Measurements from ENCODE around the gene NHSL2. TPM values are rescaled to one million over a fixed set of nuclear protein-coding genes. Genes with fewer than 3 reads are reported as not detected.

The NHSL2 gene
- total and polyA plus RNA-seq, 7 experiments from 2014 or later: 0.18 to 17.0 (median 0.54) TPM

DNA sequence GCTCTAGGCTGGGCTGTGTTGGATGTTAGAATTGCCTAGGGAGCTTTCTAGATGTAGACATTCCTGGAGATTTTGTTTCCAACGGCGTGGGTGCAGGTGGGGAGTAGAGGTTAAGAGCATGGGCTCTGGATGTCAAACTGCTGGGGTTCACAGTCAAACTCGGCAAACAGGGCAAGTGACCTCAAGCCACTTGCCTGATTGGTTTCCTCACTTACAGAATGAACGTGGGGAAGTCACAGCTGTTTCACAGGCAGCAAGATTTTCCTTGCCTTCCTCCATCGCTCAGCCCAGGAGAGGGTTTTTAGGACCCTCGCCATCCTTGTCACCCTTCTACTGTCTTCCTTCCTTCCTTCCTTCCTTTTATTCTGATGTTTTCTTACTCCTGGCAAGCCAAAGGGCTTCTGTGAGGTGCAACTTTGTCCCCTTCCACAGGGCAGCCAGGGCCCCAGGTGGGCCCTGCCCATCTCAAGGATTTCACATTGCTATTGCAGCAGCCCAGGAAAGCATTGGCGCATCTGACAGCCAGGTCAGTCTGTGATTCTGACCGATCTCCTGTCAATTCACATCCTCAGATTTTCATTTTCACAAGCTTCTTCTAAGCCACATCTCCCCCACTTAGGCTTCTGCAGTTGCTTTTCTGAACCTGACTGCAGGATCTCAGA, 214.0 kb downstream of the NHSL2 start:
- DNase-seq (no peak), ATAC-seq (no peak)
- Histone ChIP-seq H3K9me3 (ENCODE audit: control insufficient read depth in 2 of 3, low read length in 3 of 3) (no peaks in the 10 kb centered on the region), H3K4me3 (ENCODE audit: low read length) (no peak overlapping the region), H3K36me3 (ENCODE audit: control insufficient read depth in 2 of 3, insufficient read depth in 3 of 3, low read length in 3 of 3) (no peaks in the 10 kb centered on the region), H3K4me1 (ENCODE audit: control insufficient read depth in 2 of 2, insufficient read depth in 2 of 2, low read length in 2 of 2) (peaks cover 0 to 55% of the 10 kb centered on the region in 2 donors), H3K27me3 (ENCODE audit: control insufficient read depth in 2 of 2, insufficient read depth in 2 of 2, low read length in 2 of 2) (no peaks in the 10 kb centered on the region), H3K27ac (ENCODE audit: low read depth, low read length) (no peak overlapping the region)
- peaks cover 0 to 7% (median 0%) of the 10 kb centered on the region in 5 donors for H3K36me3 Mint-ChIP-seq
- no peak overlapping the region for H3K4me3 Mint-ChIP-seq
- peaks cover 0 to 57% (median 7%) of the 10 kb centered on the region in 5 donors for H3K27me3 Mint-ChIP-seq
- H3K9me3 Mint-ChIP-seq: peaks cover 0 to 1% (median 0%) of the 10 kb centered on the region in 11 donors
- peaks cover 0 to 46% (median 12%) of the 10 kb centered on the region in 7 donors for H3K4me1 Mint-ChIP-seq
- intact Hi-C loops (cut with micrococcal nuclease): loop anchor here (5.0 to 10.0 kb wide), 3 partner anchors 50 to 150 kb away; partner anchors contain the start of genes PIN4 (in 1 of the 2) and RPS4X (in 1 of the 2)
- POLR2A ChIA-PET: no interaction called here
- peak overlapping the region in 1 of 9 donors; percentile 37 for H3K27ac Mint-ChIP-seq
- CTCF ChIA-PET: interaction anchor here (0.6 to 2.8 kb wide), 4 partner anchors 103 to 133 kb away, joined by 3 to 13 read pairs (median 6); no protein-coding TSS in a partner anchor

DNA sequence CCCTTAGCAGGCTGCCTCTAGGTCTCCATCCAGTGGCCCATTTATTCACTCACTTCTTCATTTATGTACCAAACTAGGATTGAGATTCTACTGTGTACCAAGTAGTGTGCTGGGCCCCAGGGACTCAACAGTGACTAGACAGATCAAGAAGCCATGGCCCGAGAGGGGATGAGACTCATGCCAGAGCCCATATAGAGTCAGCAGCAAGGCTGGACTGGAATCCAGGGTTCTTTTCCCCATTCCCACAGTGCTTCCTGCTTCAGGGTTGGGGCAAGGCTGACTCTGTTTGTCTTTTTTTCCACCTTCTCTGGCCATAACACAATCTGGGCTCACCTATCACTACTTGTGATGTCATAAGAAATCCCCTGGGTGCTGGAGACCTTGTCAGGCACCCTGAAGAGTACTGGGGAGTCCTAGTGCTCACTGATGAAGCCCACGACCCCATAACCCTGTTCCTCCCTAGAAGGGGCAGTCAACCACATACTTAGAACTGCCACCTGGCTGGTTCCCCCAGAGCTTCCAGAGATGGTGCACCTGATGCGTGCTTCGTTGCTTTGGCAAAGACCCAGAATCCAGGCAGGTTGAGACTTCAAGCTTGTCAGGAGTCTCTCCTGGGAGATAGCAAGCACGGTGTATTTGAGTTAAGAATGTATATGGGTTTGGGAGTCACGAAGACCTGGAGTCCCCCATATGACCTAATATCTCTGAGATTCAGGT, 214.8 kb downstream of the NHSL2 start:
- CTCF ChIA-PET: interaction anchor here (0.9 to 2.8 kb wide), 7 partner anchors 29 to 127 kb away, joined by 3 to 24 read pairs (median 7); no protein-coding TSS in a partner anchor
- DNase-seq (no peak), ATAC-seq (no peak)
- Histone ChIP-seq H3K4me1 (ENCODE audit: control insufficient read depth in 2 of 2, insufficient read depth in 2 of 2, low read length in 2 of 2) (peaks cover 0 to 50% of the 10 kb centered on the region in 2 donors), H3K27me3 (ENCODE audit: control insufficient read depth in 2 of 2, insufficient read depth in 2 of 2, low read length in 2 of 2) (no peaks in the 10 kb centered on the region), H3K4me3 (ENCODE audit: low read length) (no peak overlapping the region), H3K9me3 (ENCODE audit: control insufficient read depth in 2 of 3, low read length in 3 of 3) (no peaks in the 10 kb centered on the region), H3K36me3 (ENCODE audit: control insufficient read depth in 2 of 3, insufficient read depth in 3 of 3, low read length in 3 of 3) (no peaks in the 10 kb centered on the region), H3K27ac (ENCODE audit: low read depth, low read length) (no peak overlapping the region)
- H3K36me3 Mint-ChIP-seq: peaks cover 0 to 7% (median 0%) of the 10 kb centered on the region in 5 donors
- POLR2A ChIA-PET: no interaction called here
- peaks cover 0 to 1% (median 0%) of the 10 kb centered on the region in 11 donors for H3K9me3 Mint-ChIP-seq
- H3K4me3 Mint-ChIP-seq: no peak overlapping the region
- intact Hi-C loops (cut with micrococcal nuclease): loop anchor here (1.0 to 10.0 kb wide), 9 partner anchors 20 to 149 kb away; partner anchors contain the start of genes PIN4 (in 1 of the 2) and RPS4X (in 1 of the 2)
- peak overlapping the region in 2 of 9 donors; percentile 37 to 38 for H3K27ac Mint-ChIP-seq
- H3K27me3 Mint-ChIP-seq: peaks cover 0 to 57% (median 7%) of the 10 kb centered on the region in 5 donors
- peaks cover 0 to 46% (median 12%) of the 10 kb centered on the region in 7 donors for H3K4me1 Mint-ChIP-seq

DNA sequence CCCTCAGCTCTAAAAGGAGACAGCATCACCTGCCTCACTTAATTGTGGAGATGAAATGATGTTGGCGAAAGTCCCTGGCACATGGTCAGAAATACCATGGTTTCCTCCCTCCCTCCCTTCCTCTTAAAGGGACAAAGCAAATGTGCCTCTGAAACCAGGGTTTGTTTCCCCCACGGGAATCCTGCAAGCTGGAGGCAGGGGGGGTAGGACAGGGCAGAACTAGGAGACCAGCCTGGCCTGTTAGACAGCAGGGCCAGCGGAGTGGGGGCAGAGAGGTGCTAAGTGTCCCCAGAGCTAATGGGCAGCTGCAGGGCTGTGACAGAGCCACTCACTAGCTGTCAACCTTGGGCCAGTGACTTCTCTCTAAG, 215.4 kb downstream of the NHSL2 start:
- DNase-seq (no peak), ATAC-seq (no peak)
- no peaks in the 10 kb centered on the region for H3K36me3 ChIP-seq (ENCODE audit: control insufficient read depth in 2 of 3, insufficient read depth in 3 of 3, low read length in 3 of 3)
- H3K27me3 Mint-ChIP-seq: peaks cover 0 to 59% (median 7%) of the 10 kb centered on the region in 5 donors
- H3K27me3 ChIP-seq (ENCODE audit: control insufficient read depth in 2 of 2, insufficient read depth in 2 of 2, low read length in 2 of 2): no peaks in the 10 kb centered on the region
- peaks cover 0 to 7% (median 0%) of the 10 kb centered on the region in 5 donors for H3K36me3 Mint-ChIP-seq
- H3K4me3 ChIP-seq (ENCODE audit: low read length): no peak overlapping the region
- intact Hi-C loops (cut with micrococcal nuclease): loop anchor here (1.0 to 10.0 kb wide), 9 partner anchors 21 to 149 kb away; partner anchors contain the start of genes PIN4 (in 1 of the 2) and RPS4X (in 1 of the 2)
- H3K9me3 ChIP-seq (ENCODE audit: control insufficient read depth in 2 of 3, low read length in 3 of 3): no peaks in the 10 kb centered on the region
- no peak overlapping the region for H3K4me3 Mint-ChIP-seq
- H3K4me1 ChIP-seq (ENCODE audit: control insufficient read depth in 2 of 2, insufficient read depth in 2 of 2, low read length in 2 of 2): peaks cover under 1 to 45% of the 10 kb centered on the region in 2 donors
- H3K4me1 Mint-ChIP-seq: peaks cover 0 to 41% (median 9%) of the 10 kb centered on the region in 7 donors
- no peak overlapping the region for H3K27ac ChIP-seq (ENCODE audit: low read depth, low read length)
- H3K27ac Mint-ChIP-seq: no peak overlapping the region
- peaks cover 0 to 1% (median 0%) of the 10 kb centered on the region in 11 donors for H3K9me3 Mint-ChIP-seq
- POLR2A ChIA-PET: no interaction called here
- CTCF ChIA-PET: interaction anchor here (0.6 to 2.8 kb wide), 8 partner anchors 9 to 145 kb away, joined by 3 to 24 read pairs (median 7); no protein-coding TSS in a partner anchor

DNA sequence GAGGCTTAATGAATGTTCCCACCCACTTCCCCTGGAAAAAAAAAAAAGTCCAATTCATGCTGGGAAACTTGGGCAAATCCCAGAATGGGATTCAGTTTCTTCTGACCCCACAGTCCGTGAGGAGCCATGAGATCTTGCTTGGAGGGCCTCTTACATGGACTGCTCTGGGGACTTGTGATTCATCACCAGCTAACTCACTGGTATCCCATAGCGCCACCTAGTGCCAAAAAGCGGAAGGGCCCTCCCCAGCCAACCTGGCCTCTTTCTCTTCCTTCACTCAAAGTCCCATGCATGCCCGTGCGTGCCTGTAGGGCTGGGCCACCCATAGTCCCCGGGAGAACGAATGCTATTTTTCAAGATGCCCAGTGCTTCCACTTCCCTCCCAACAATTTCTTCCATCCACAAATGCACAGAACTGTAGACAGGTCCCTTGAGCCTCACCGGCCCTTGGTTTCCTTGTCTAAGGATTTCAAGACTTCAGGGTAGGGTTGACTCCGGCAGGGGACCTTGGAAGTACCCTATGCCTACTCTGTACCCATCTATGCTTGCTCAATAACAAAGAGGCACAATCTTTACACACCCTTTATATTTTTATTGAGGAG, 216.0 kb downstream of the NHSL2 start:
- peaks cover 0 to 6% (median 0%) of the 10 kb centered on the region in 5 donors for H3K36me3 Mint-ChIP-seq
- ChIA-PET POLR2A (no interaction called here), CTCF (interaction anchor here (0.5 to 2.8 kb wide), 10 partner anchors 10 to 146 kb away, joined by 3 to 24 read pairs (median 5); partner anchors contain the start of gene PIN4)
- H3K4me3 ChIP-seq (ENCODE audit: low read length): no peak overlapping the region
- DNase-seq (peak; percentile 56 to 83 (median 67)), ATAC-seq (peak; percentile 87)
- no peak overlapping the region for H3K27ac ChIP-seq (ENCODE audit: low read depth, low read length)
- H3K27me3 Mint-ChIP-seq: peaks cover 0 to 63% (median 7%) of the 10 kb centered on the region in 5 donors
- H3K4me1 Mint-ChIP-seq: peaks cover 0 to 34% (median 3%) of the 10 kb centered on the region in 7 donors
- no peaks in the 10 kb centered on the region for H3K9me3 ChIP-seq (ENCODE audit: control insufficient read depth in 2 of 3, low read length in 3 of 3)
- H3K4me3 Mint-ChIP-seq: no peak overlapping the region
- no peaks in the 10 kb centered on the region for H3K36me3 ChIP-seq (ENCODE audit: control insufficient read depth in 2 of 3, insufficient read depth in 3 of 3, low read length in 3 of 3)
- peaks cover 3 to 42% of the 10 kb centered on the region in 2 donors for H3K4me1 ChIP-seq (ENCODE audit: control insufficient read depth in 2 of 2, insufficient read depth in 2 of 2, low read length in 2 of 2)
- peaks cover 0 to 1% (median 0%) of the 10 kb centered on the region in 11 donors for H3K9me3 Mint-ChIP-seq
- no peaks in the 10 kb centered on the region for H3K27me3 ChIP-seq (ENCODE audit: control insufficient read depth in 2 of 2, insufficient read depth in 2 of 2, low read length in 2 of 2)
- no peak overlapping the region for H3K27ac Mint-ChIP-seq
- intact Hi-C loops (cut with micrococcal nuclease): loop anchor here (1.0 to 10.0 kb wide), 9 partner anchors 21 to 148 kb away; partner anchors contain the start of genes PIN4 (in 1 of the 2) and RPS4X (in 1 of the 2)

DNA sequence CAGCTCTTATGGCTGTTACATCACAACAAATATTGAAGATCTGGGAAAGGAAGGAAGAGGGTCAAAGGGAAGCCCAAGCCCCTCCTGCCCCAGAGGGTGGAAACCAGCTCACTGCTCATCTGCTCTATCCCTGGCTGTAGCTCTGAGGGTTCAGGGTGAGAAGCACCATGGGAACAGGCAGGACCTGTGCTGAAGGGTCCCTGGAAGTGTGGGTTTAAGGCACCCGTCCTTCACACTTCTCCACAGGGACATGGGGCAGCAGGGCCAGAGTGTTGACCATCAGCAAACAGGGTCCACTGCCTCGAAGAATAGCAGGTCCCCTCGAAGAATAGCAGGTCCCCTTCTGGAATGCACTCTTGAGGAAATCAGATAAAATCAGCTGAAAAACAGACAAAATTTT, 216.7 kb downstream of the NHSL2 start:
- H3K9me3 Mint-ChIP-seq: peaks cover 0 to 1% (median 0%) of the 10 kb centered on the region in 11 donors
- POLR2A ChIA-PET: no interaction called here
- peaks cover 0 to 30% (median 4%) of the 10 kb centered on the region in 7 donors for H3K4me1 Mint-ChIP-seq

More for the DNA sequence above, 216.7 kb downstream of the NHSL2 start:
- H3K4me3 ChIP-seq (ENCODE audit: low read length): no peak overlapping the region
- intact Hi-C loops (cut with micrococcal nuclease): loop anchor here (2.0 to 10.0 kb wide), 4 partner anchors 27 to 147 kb away; partner anchors contain the start of genes PIN4 (in 1 of the 2) and RPS4X (in 1 of the 2)
- H3K27ac ChIP-seq (ENCODE audit: low read depth, low read length): no peak overlapping the region
- no peaks in the 10 kb centered on the region for H3K9me3 ChIP-seq (ENCODE audit: control insufficient read depth in 2 of 3, low read length in 3 of 3)
- H3K27me3 Mint-ChIP-seq: peaks cover under 1 to 68% (median 7%) of the 10 kb centered on the region in 5 donors
- peaks cover 0 to 6% (median 0%) of the 10 kb centered on the region in 5 donors for H3K36me3 Mint-ChIP-seq
- no peaks in the 10 kb centered on the region for H3K36me3 ChIP-seq (ENCODE audit: control insufficient read depth in 2 of 3, insufficient read depth in 3 of 3, low read length in 3 of 3)
- H3K27ac Mint-ChIP-seq: no peak overlapping the region
- H3K27me3 ChIP-seq (ENCODE audit: control insufficient read depth in 2 of 2, insufficient read depth in 2 of 2, low read length in 2 of 2): no peaks in the 10 kb centered on the region
- DNase-seq: no peak
- peaks cover 3 to 38% of the 10 kb centered on the region in 2 donors for H3K4me1 ChIP-seq (ENCODE audit: control insufficient read depth in 2 of 2, insufficient read depth in 2 of 2, low read length in 2 of 2)
- no peak for ATAC-seq
- CTCF ChIA-PET: interaction anchor here (0.9 to 2.8 kb wide), 4 partner anchors 54 to 129 kb away, joined by 3 to 24 read pairs (median 12); partner anchors contain the start of gene PIN4
- H3K4me3 Mint-ChIP-seq: no peak overlapping the region
